Measurements from ENCODE around the gene HP.
"Not testable (repeated sequence)": the region's sequence is repeated elsewhere in the genome, so short reads cannot be mapped to it uniquely, and the experiment has no call there.

The HP gene

GRCh38 chr16:72068930-72069329 lies 14.6 kb downstream of the HP start:
- no peaks in the 10 kb centered on the region for H3K9me3 ChIP-seq (ENCODE audit: control insufficient read depth, low read depth, low read length)
- H3K4me3 ChIP-seq (ENCODE audit: low read length): no peak overlapping the region
- H3K27ac ChIP-seq (ENCODE audit: low read length): no peak overlapping the region
- H3K27me3 ChIP-seq (ENCODE audit: control insufficient read depth, insufficient read depth, low read length): no peaks in the 10 kb centered on the region
- H3K36me3 ChIP-seq (ENCODE audit: control insufficient read depth, low read depth, low read length): no peaks in the 10 kb centered on the region
- no peak overlapping the region for H3K9ac ChIP-seq (ENCODE audit: low read length)
- H3K4me1 ChIP-seq (ENCODE audit: control insufficient read depth, low read depth, low read length): no peaks in the 10 kb centered on the region

GRCh38 chr16:72072514-72073342 lies 18.4 kb downstream of the HP start:
- no peak overlapping the region for H3K9ac ChIP-seq (ENCODE audit: low read length)
- H3K9me3 ChIP-seq (ENCODE audit: control insufficient read depth, low read depth, low read length): no peaks in the 10 kb centered on the region
- H3K4me3 ChIP-seq (ENCODE audit: low read length): no peak overlapping the region
- no peaks in the 10 kb centered on the region for H3K4me1 ChIP-seq (ENCODE audit: control insufficient read depth, low read depth, low read length)
- no peaks in the 10 kb centered on the region for H3K36me3 ChIP-seq (ENCODE audit: control insufficient read depth, low read depth, low read length)
- no peaks in the 10 kb centered on the region for H3K27me3 ChIP-seq (ENCODE audit: control insufficient read depth, insufficient read depth, low read length)
- no peak overlapping the region for H3K27ac ChIP-seq (ENCODE audit: low read length)

- Histone ChIP-seq H3K9me3 (ENCODE audit: control insufficient read depth, low read depth, low read length) (no peaks in the 10 kb centered on the region), H3K4me3 (ENCODE audit: low read length) (no peak overlapping the region), H3K27ac (ENCODE audit: low read length) (no peak overlapping the region), H3K27me3 (ENCODE audit: control insufficient read depth, insufficient read depth, low read length) (no peaks in the 10 kb centered on the region), H3K4me1 (ENCODE audit: control insufficient read depth, low read depth, low read length) (no peaks in the 10 kb centered on the region), H3K9ac (ENCODE audit: low read length) (no peak overlapping the region), H3K36me3 (ENCODE audit: control insufficient read depth, low read depth, low read length) (no peaks in the 10 kb centered on the region)
Observed at GRCh38 chr16:72073560-72074230, 19.4 kb downstream of the HP start.

- H3K36me3 ChIP-seq (ENCODE audit: control insufficient read depth, low read depth, low read length); H3K27me3 ChIP-seq (ENCODE audit: control insufficient read depth, insufficient read depth, low read length); H3K9me3 ChIP-seq (ENCODE audit: control insufficient read depth, low read depth, low read length); H3K27ac ChIP-seq (ENCODE audit: low read length); H3K9ac ChIP-seq (ENCODE audit: low read length); H3K4me1 ChIP-seq (ENCODE audit: control insufficient read depth, low read depth, low read length); H3K4me3 ChIP-seq (ENCODE audit: low read length): not testable (repeated sequence)
Observed at GRCh38 chr16:72075067-72075466, 20.8 kb downstream of the HP start.

GRCh38 chr16:72076991-72077706 lies 22.8 kb downstream of the HP start:
- H3K9me3 ChIP-seq (ENCODE audit: control insufficient read depth, low read depth, low read length); H3K27ac ChIP-seq (ENCODE audit: low read length); H3K4me3 ChIP-seq (ENCODE audit: low read length); H3K27me3 ChIP-seq (ENCODE audit: control insufficient read depth, insufficient read depth, low read length); H3K36me3 ChIP-seq (ENCODE audit: control insufficient read depth, low read depth, low read length); H3K9ac ChIP-seq (ENCODE audit: low read length); H3K4me1 ChIP-seq (ENCODE audit: control insufficient read depth, low read depth, low read length): not testable (repeated sequence)

- Histone ChIP-seq H3K9ac (ENCODE audit: low read length) (no peak overlapping the region), H3K27ac (ENCODE audit: low read length) (no peak overlapping the region), H3K36me3 (ENCODE audit: control insufficient read depth, low read depth, low read length) (peaks cover 19% of the 10 kb centered on the region), H3K4me1 (ENCODE audit: control insufficient read depth, low read depth, low read length) (no peaks in the 10 kb centered on the region), H3K4me3 (ENCODE audit: low read length) (no peak overlapping the region), H3K9me3 (ENCODE audit: control insufficient read depth, low read depth, low read length) (no peaks in the 10 kb centered on the region), H3K27me3 (ENCODE audit: control insufficient read depth, insufficient read depth, low read length) (no peaks in the 10 kb centered on the region)
Observed at GRCh38 chr16:72083778-72084404, 29.6 kb downstream of the HP start.

- H3K27ac ChIP-seq (ENCODE audit: low read length): no peak overlapping the region
Observed at GRCh38 chr16:72084445-72084844, 30.1 kb downstream of the HP start.

GRCh38 chr16:72085002-72085401 lies 30.7 kb downstream of the HP start:
- H3K36me3 ChIP-seq (ENCODE audit: control insufficient read depth, low read depth, low read length): peaks cover 30% of the 10 kb centered on the region
- H3K27ac ChIP-seq (ENCODE audit: low read length): no peak overlapping the region
- no peak overlapping the region for H3K4me3 ChIP-seq (ENCODE audit: low read length)
- H3K4me1 ChIP-seq (ENCODE audit: control insufficient read depth, low read depth, low read length): no peaks in the 10 kb centered on the region
- no peak overlapping the region for H3K9ac ChIP-seq (ENCODE audit: low read length)
- no peaks in the 10 kb centered on the region for H3K9me3 ChIP-seq (ENCODE audit: control insufficient read depth, low read depth, low read length)
- no peaks in the 10 kb centered on the region for H3K27me3 ChIP-seq (ENCODE audit: control insufficient read depth, insufficient read depth, low read length)

More at GRCh38 chr16:72084445-72084844, 30.1 kb downstream of the HP start:
- Histone ChIP-seq H3K4me1 (ENCODE audit: control insufficient read depth, low read depth, low read length) (no peaks in the 10 kb centered on the region), H3K9me3 (ENCODE audit: control insufficient read depth, low read depth, low read length) (no peaks in the 10 kb centered on the region), H3K4me3 (ENCODE audit: low read length) (no peak overlapping the region), H3K36me3 (ENCODE audit: control insufficient read depth, low read depth, low read length) (peaks cover 24% of the 10 kb centered on the region), H3K9ac (ENCODE audit: low read length) (no peak overlapping the region), H3K27me3 (ENCODE audit: control insufficient read depth, insufficient read depth, low read length) (no peaks in the 10 kb centered on the region)

GRCh38 chr16:72091217-72091616 lies 36.9 kb downstream of the HP start:
- Histone ChIP-seq H3K36me3 (ENCODE audit: control insufficient read depth, low read depth, low read length) (peaks cover 34% of the 10 kb centered on the region), H3K27ac (ENCODE audit: low read length) (no peak overlapping the region), H3K9me3 (ENCODE audit: control insufficient read depth, low read depth, low read length) (no peaks in the 10 kb centered on the region), H3K27me3 (ENCODE audit: control insufficient read depth, insufficient read depth, low read length) (no peaks in the 10 kb centered on the region), H3K9ac (ENCODE audit: low read length) (no peak overlapping the region), H3K4me3 (ENCODE audit: low read length) (no peak overlapping the region), H3K4me1 (ENCODE audit: control insufficient read depth, low read depth, low read length) (peaks cover 9% of the 10 kb centered on the region)

- Histone ChIP-seq H3K4me3 (ENCODE audit: low read length) (peak overlapping the region; percentile 87), H3K27me3 (ENCODE audit: control insufficient read depth, insufficient read depth, low read length) (no peaks in the 10 kb centered on the region), H3K36me3 (ENCODE audit: control insufficient read depth, low read depth, low read length) (peaks cover 39% of the 10 kb centered on the region), H3K9ac (ENCODE audit: low read length) (peak overlapping the region; percentile 82), H3K9me3 (ENCODE audit: control insufficient read depth, low read depth, low read length) (no peaks in the 10 kb centered on the region), H3K4me1 (ENCODE audit: control insufficient read depth, low read depth, low read length) (peaks cover 9% of the 10 kb centered on the region), H3K27ac (ENCODE audit: low read length) (peak overlapping the region; percentile 33)
Observed at GRCh38 chr16:72092832-72093447, 38.6 kb downstream of the HP start.
